Measurements from ENCODE around the gene PER2. TPM values are rescaled to one million over a fixed set of nuclear protein-coding genes. Genes with fewer than 3 reads are reported as not detected.

The PER2 gene
- total and polyA plus RNA-seq, 2 of the 13 experiments (the other 11 are each of a cell fraction or from before 2014, with no cell fraction given): 5.1 to 9.4 TPM

DNA sequence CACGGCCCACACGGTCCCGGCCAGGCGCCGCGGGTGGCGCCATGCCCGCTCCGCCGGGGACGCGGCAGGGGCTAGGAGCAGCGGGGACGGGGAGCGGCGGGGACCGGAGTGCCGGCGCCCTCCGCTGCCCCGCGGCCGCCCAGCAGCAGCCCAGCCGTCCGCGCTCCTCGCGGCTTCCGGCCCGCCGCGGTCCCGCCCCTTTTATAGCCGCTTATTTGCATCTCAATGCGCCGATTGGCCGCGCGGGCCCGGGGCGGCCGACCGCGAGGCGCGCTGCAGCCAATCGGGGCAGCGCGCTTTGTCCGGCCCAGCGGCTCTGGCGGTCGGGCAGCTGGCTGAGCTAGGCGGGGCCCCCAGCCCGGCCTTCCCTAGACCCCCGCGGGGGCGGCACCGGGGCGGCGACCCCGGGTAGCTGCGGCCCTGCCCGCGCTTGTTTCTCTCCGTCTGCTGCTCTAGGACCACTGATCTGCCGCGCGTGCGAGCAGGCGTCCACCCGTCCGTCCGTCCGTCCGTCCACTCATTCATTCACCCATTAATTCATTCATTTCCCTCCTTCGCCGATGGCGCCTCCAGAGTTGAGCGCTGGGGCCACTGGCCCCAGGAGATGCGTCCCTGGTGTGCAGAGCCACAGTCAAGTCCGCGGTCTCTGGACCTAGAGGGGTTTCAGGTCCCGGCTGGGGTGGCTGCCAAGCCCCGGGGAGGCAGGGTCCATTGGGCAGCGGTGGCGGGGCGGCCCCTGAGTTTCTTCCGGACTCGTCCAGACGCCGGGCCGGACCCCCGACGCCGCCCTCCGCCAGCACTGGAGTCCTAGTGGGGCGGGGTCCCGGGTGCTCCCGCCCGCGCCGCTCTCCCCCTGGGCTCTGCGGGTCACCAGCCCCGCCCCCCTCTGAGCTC lies 48.3 kb downstream of the PER2 start, which contains the start of gene HES6 (continued):
- TF ChIP-seq, protein P1, sequence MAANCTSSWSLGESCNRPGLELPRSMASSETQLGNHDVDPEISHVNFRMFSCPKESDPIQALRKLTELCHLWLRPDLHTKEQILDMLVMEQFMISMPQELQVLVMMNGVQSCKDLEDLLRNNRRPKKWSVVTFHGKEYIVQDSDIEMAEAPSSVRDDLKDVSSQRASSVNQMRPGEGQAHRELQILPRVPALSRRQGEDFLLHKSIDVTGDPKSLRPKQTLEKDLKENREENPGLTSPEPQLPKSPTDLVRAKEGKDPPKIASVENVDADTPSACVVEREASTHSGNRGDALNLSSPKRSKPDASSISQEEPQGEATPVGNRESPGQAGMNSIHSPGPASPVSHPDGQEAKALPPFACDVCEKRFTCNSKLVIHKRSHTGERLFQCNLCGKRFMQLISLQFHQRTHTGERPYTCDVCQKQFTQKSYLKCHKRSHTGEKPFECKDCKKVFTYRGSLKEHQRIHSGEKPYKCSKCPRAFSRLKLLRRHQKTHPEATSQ (CRISPR knock-in tag; IDR thresholded peaks at IDR 0.05; ENCODE audit: borderline replicate concordance): no peak
- TF ChIP-seq CEBPB (IDR thresholded peaks at IDR 0.05; ENCODE audit: borderline replicate concordance, low read depth, low read length): no peak
- TF ChIP-seq, protein P2, sequence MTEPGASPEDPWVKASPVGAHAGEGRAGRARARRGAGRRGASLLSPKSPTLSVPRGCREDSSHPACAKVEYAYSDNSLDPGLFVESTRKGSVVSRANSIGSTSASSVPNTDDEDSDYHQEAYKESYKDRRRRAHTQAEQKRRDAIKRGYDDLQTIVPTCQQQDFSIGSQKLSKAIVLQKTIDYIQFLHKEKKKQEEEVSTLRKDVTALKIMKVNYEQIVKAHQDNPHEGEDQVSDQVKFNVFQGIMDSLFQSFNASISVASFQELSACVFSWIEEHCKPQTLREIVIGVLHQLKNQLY (CRISPR knock-in tag; IDR thresholded peaks at IDR 0.05): no peak
- TF ChIP-seq MATR3 (CRISPR knock-in tag; IDR thresholded peaks at IDR 0.05): no peak
- no peak for TF ChIP-seq ZNF746 (CRISPR knock-in tag; IDR thresholded peaks at IDR 0.05)
- TF ChIP-seq ZEB1 (IDR thresholded peaks at IDR 0.05; ENCODE audit: insufficient replicate concordance, low read depth): no peak
- TF ChIP-seq ZNF354B (CRISPR knock-in tag; IDR thresholded peaks at IDR 0.05): no peak
- no peak for TF ChIP-seq ZFP37 (CRISPR knock-in tag; IDR thresholded peaks at IDR 0.05; ENCODE audit: borderline replicate concordance)
- 0 out of 2 replicates have a peak, but pooled peaks have one; percentile 41 for TF ChIP-seq CHD4 (IDR thresholded peaks at IDR 0.05; ENCODE audit: borderline replicate concordance, low read length)
- no peak for TF ChIP-seq SOX13 (IDR thresholded peaks at IDR 0.05)
- TF ChIP-seq SOX13 (CRISPR knock-in tag; conservative IDR thresholded peaks at IDR 0.05 in 1 of 2, IDR thresholded peaks at IDR 0.05 in 1 of 2): no peak
- TF ChIP-seq ZKSCAN5 (CRISPR knock-in tag; IDR thresholded peaks at IDR 0.05): no peak
- no peak; the same call in 1 of the 2 replicates for TF ChIP-seq CCDC6 (CRISPR knock-in tag; IDR thresholded peaks at IDR 0.05)
- no peak for TF ChIP-seq SIX1 (CRISPR knock-in tag; IDR thresholded peaks at IDR 0.05; ENCODE audit: borderline replicate concordance)
- TF ChIP-seq MED1 (CRISPR knock-in tag; IDR thresholded peaks at IDR 0.05): peak; percentile 61
- TF ChIP-seq MAF1 (CRISPR knock-in tag; IDR thresholded peaks at IDR 0.05; ENCODE audit: borderline replicate concordance): no peak
- 0 out of 4 replicates have a peak, but pooled peaks of 1 of the 2 experiments have one; percentile 13 for TF ChIP-seq EP300 (IDR thresholded peaks at IDR 0.05; ENCODE audit: low read depth in 2 of 2, low read length in 2 of 2)
- TF ChIP-seq EP300 (CRISPR knock-in tag; IDR thresholded peaks at IDR 0.05; ENCODE audit: borderline replicate concordance): no peak
- TF ChIP-seq, protein P3, sequence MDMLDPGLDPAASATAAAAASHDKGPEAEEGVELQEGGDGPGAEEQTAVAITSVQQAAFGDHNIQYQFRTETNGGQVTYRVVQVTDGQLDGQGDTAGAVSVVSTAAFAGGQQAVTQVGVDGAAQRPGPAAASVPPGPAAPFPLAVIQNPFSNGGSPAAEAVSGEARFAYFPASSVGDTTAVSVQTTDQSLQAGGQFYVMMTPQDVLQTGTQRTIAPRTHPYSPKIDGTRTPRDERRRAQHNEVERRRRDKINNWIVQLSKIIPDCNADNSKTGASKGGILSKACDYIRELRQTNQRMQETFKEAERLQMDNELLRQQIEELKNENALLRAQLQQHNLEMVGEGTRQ (IDR thresholded peaks at IDR 0.05; ENCODE audit: low read depth, low read length): 0 out of 2 replicates have a peak, but pooled peaks have one; percentile 9
- TF ChIP-seq, protein P3 (CRISPR knock-in tag; IDR thresholded peaks at IDR 0.05; ENCODE audit: borderline replicate concordance): no peak
- no peak for TF ChIP-seq FOXA1 (IDR thresholded peaks at IDR 0.05)
- TF ChIP-seq FOXA1 (CRISPR knock-in tag; IDR thresholded peaks at IDR 0.05): 0 out of 2 replicates have a peak, but pooled peaks have one; percentile 6
- no peak for TF ChIP-seq MTA3 (CRISPR knock-in tag; IDR thresholded peaks at IDR 0.05)
- TF ChIP-seq MYC (CRISPR knock-in tag; IDR thresholded peaks at IDR 0.05; ENCODE audit: borderline replicate concordance): no peak; the same call in 1 of the 2 replicates
- peak; percentile 53; the same call in 1 of the 2 replicates for TF ChIP-seq SALL1 (CRISPR knock-in tag; IDR thresholded peaks at IDR 0.05)
- TF ChIP-seq ZNF569 (CRISPR knock-in tag; IDR thresholded peaks at IDR 0.05; ENCODE audit: borderline replicate concordance): no peak
- no peak for TF ChIP-seq ZNF530 (CRISPR knock-in tag; IDR thresholded peaks at IDR 0.05; ENCODE audit: low read depth)
- TF ChIP-seq SMC3 (IDR thresholded peaks at IDR 0.05; ENCODE audit: low read length): no peak
